RCC 7860 (cell line): ENCODE measurements around the gene CENPX.

ENCODE experiments used
- DNase-seq: peaks from one replicate; pipeline ENCODE4 v3.0.0-alpha.2; 2015; ENCODE audit warnings: low spot score
- FAIRE-seq: peaks from 2 replicates; lab custom pipeline; 2012; peaks lifted over from hg19 to GRCh38; lab: Jason Lieb, UNC

CENPX gene

GRCh38 chr17:82025401-82026107, 2.9 kb upstream of the CENPX start:
- DNase-seq (no peak), FAIRE-seq (no peak)

GRCh38 chr17:82024859-82025258, 2.2 kb upstream of the CENPX start:
- FAIRE-seq (no peak), DNase-seq (no peak)

GRCh38 chr17:82023447-82024241, 966 bp upstream of the CENPX start:
- DNase-seq (no peak), FAIRE-seq (no peak)

- FAIRE-seq: peak; percentile 93
- peak; percentile 99 for DNase-seq
Observed at GRCh38 chr17:82022981-82023446, 336 bp upstream of the CENPX start, which contains the start of gene LRRC45. Gene LRRC45, plus strand, starts transcription at chr17:82023305. Its CDS starts 339 bp downstream, at chr17:82023644.

GRCh38 chr17:82021900-82022309, 773 bp downstream of the CENPX start:
- FAIRE-seq (no peak), DNase-seq (no peak)

- FAIRE-seq: no peak
- DNase-seq: peak; percentile 67
Observed at GRCh38 chr17:82021107-82021899, 1.4 kb downstream of the CENPX start.

- FAIRE-seq (no peak), DNase-seq (no peak)
Observed at GRCh38 chr17:82020572-82021106, 2.0 kb downstream of the CENPX start.

- FAIRE-seq (no peak), DNase-seq (no peak)
Observed at GRCh38 chr17:82019690-82020571, 2.7 kb downstream of the CENPX start.

- FAIRE-seq: no peak
- DNase-seq: no peak
Observed at GRCh38 chr17:82018989-82019689, 3.5 kb downstream of the CENPX start.

GRCh38 chr17:82018152-82018988, 4.3 kb downstream of the CENPX start:
- FAIRE-seq: no peak
- DNase-seq: no peak

GRCh38 chr17:82017612-82018151, 5.0 kb downstream of the CENPX start:
- FAIRE-seq (no peak), DNase-seq (no peak)

GRCh38 chr17:82016875-82017459, 5.7 kb downstream of the CENPX start:
- no peak for FAIRE-seq
- no peak for DNase-seq

- no peak for FAIRE-seq
Observed at GRCh38 chr17:82016061-82016874, 6.4 kb downstream of the CENPX start.

GRCh38 chr17:82015311-82015971, 7.2 kb downstream of the CENPX start:
- FAIRE-seq (no peak), DNase-seq (no peak)

More at GRCh38 chr17:82016061-82016874, 6.4 kb downstream of the CENPX start:
- no peak for DNase-seq

GRCh38 chr17:82014971-82015310, 7.7 kb downstream of the CENPX start:
- FAIRE-seq (no peak), DNase-seq (no peak)

GRCh38 chr17:82014432-82014831, 8.2 kb downstream of the CENPX start:
- no peak for DNase-seq
- no peak for FAIRE-seq
